Tibial artery (tissue), 4 donors: ENCODE results near the gene LEMD1.
"Not testable (repeated sequence)": the region's sequence is repeated elsewhere in the genome, so short reads cannot be mapped to it uniquely, and the experiment has no call there.

Source experiments
- DNase-seq, 2 donors: peaks; one replicate each; pipeline ENCODE4 v3.0.0-alpha.2; 2019
- H3K27ac ChIP-seq, 2 donors: fragments of 200-600 bp; sonication (generic) in 1 of 2; 1 replicate in 1 of 2; 2 replicates in 1 of 2; pipeline ENCODE4 v1.5.1; 2018 to 2019; ENCODE audit warnings: mild to moderate bottlenecking in 1 of 2
- H3K27me3 ChIP-seq, 2 donors: fragments of 200-600 bp; sonication (generic) in 1 of 2; one replicate each; pipeline versions ENCODE4 v1.5.1 to v1.6.0; 2016 to 2019
- H3K36me3 ChIP-seq, 3 donors: fragments of 200-600 bp; sonication (generic) in 2 of 3; one replicate each; pipeline ENCODE4 v1.5.1; 2016 to 2019; ENCODE audit warnings: mild to moderate bottlenecking in 2 of 3
- H3K4me1 ChIP-seq, 4 donors: fragments of 200-600 bp; sonication (generic) in 2 of 4; 1 replicate in 3 of 4; 2 replicates in 1 of 4; pipeline ENCODE4 v1.5.1; 2016 to 2019
- H3K4me3 ChIP-seq, 2 donors: fragments of 200-600 bp; sonication (generic) in 1 of 2; 1 replicate in 1 of 2; 2 replicates in 1 of 2; pipeline ENCODE4 v1.5.1; 2018 to 2019; ENCODE audit warnings: mild to moderate bottlenecking in 2 of 2
- H3K9me3 ChIP-seq, 3 donors: fragments of 200-600 bp; sonication (generic) in 1 of 3; one replicate each; pipeline ENCODE4 v1.5.1; 2016 to 2019
- intact Hi-C: fragments of 100-400 bp; cut with DNase I; formaldehyde crosslinking; loops from one replicate; pipeline ENCODE4 v1.15.0; 2023; ENCODE audit warnings: low total_unique reads
- TF ChIP-seq, protein P1 (sequence below), 2 experiments: fragments of 200-600 bp in 1 of 2; fragments of 450-650 bp in 1 of 2; IDR thresholded peaks; one replicate each; pipeline ENCODE4 v1.5.1; 2017 to 2019; ENCODE audit warnings: antibody characterized with exemption in 2 of 2, mild to moderate bottlenecking in 1 of 2, moderate library complexity in 1 of 2

LEMD1 gene

DNA sequence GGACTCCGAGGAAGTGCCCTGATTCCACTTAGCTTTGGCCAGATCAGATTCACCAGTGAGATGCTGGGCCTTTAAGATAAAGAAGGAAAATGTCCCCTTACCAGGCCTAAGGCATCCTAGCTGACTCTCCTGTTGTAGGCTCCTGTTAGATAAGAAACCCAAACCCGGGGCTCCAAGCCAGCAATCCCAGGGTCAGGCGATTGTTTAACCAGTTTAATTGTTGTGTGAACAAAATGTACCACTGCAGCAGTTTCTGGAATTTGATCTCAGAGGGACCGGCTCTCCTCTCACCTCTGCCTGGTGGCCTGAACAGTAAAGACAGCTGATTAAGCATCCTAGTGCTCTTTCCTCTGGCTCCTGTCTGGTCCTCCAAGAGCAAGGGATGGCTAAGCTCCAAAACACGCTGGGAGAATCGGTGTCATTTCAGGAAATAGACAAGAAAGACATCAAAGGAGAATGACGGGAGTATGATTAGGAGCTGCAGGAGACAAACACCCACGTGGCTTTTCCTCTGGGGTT lies 55.9 kb downstream of the LEMD1 start:
- no peaks in the 10 kb centered on the region for H3K9me3 ChIP-seq
- no peak overlapping the region for H3K4me3 ChIP-seq
- TF ChIP-seq, protein P1, sequence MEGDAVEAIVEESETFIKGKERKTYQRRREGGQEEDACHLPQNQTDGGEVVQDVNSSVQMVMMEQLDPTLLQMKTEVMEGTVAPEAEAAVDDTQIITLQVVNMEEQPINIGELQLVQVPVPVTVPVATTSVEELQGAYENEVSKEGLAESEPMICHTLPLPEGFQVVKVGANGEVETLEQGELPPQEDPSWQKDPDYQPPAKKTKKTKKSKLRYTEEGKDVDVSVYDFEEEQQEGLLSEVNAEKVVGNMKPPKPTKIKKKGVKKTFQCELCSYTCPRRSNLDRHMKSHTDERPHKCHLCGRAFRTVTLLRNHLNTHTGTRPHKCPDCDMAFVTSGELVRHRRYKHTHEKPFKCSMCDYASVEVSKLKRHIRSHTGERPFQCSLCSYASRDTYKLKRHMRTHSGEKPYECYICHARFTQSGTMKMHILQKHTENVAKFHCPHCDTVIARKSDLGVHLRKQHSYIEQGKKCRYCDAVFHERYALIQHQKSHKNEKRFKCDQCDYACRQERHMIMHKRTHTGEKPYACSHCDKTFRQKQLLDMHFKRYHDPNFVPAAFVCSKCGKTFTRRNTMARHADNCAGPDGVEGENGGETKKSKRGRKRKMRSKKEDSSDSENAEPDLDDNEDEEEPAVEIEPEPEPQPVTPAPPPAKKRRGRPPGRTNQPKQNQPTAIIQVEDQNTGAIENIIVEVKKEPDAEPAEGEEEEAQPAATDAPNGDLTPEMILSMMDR (IDR thresholded peaks at IDR 0.05) = no peak
- no peaks in the 10 kb centered on the region for H3K4me1 ChIP-seq
- no peak overlapping the region for H3K27ac ChIP-seq
- peaks cover 0 to under 1% of the 10 kb centered on the region in 2 donors for H3K27me3 ChIP-seq
- H3K36me3 ChIP-seq = no peaks in the 10 kb centered on the region
- intact Hi-C loops = no loop called here
- DNase-seq = no peak

DNA sequence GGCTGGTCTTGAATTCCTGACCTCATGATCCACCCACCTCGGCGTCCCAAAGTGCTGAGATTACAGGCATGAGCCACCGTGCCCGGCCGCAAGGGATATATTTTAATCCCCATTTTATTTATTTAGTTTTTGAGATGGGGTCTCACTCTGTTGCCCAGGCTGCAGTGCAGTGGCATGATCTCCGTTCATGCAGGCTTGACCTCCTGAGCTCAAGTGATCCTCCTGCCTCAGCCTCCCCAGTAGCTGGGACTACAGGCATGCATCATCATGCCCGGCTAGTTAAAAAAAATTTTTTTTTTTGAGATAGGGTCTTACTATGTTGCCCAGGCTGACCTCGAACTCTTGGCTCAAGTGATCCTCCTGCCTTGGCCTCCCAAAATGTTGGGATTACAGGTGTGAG lies 56.8 kb downstream of the LEMD1 start:
- H3K27me3 ChIP-seq, DNase-seq, H3K36me3 ChIP-seq, H3K4me1 ChIP-seq, H3K4me3 ChIP-seq, H3K9me3 ChIP-seq, intact Hi-C loops, H3K27ac ChIP-seq: not testable (repeated sequence)

DNA sequence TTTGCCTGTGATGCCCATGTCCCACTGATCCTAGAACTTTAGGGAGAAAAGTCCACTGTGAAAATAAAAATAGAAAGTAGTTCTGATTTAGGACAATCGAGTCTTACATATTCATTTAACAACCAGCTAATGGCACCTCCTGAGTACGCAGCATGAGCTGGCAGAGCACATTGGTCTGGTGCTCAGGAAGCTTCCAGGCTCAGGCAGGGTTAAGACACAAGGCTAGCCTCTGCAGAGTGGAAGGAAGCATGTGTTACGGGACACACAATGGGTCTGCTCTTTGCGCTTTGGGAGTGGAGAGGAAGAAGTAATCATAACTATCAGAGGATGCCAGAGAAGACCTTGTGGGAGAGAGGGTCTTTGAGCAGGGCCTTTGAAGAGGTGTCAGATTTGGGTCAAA lies 61.0 kb downstream of the LEMD1 start:
- TF ChIP-seq, protein P1 (IDR thresholded peaks at IDR 0.05) = no peak
- Histone ChIP-seq H3K27me3 (peaks cover 0 to 17% of the 10 kb centered on the region in 2 donors), H3K4me3 (no peak overlapping the region), H3K9me3 (no peaks in the 10 kb centered on the region), H3K4me1 (no peaks in the 10 kb centered on the region), H3K27ac (no peak overlapping the region), H3K36me3 (no peaks in the 10 kb centered on the region)
- no peak for DNase-seq
- intact Hi-C loops = no loop called here

DNA sequence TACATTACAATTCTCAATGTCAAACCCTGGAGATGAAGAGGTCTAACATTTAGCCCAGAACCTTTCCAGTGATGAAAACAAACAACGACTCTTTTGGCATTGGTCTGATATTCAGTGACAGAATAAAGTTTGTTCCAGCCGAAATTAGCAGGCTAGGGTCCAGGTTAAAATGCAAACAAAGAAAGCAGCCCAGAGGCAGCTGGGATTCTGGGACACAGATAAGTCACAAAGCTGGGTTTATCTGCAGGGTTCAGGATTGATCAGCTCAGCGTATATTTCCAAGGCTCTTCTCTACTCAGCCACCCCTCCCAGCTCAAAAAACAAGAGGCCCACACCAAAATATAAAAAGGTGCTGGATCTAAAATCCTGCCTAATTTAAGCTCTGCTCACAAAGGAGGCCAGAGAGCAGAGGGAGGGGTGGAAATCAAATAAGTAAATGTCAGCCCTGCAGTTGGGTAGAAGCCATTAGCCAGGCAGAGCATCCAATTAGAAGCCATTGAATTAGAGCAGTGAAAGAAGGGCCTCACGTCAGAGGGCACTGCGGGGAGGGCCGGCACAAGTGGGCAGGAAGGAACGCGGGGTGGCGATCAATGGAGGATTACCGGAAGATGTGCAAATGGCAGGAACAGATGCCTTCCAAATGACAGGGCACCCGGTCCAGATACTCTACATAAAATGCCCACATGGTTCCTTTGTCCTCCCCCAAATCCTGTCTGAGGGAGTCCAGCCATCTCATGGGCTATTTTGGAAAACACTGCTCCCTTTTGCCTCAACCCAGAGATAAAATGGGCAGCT lies 61.9 kb downstream of the LEMD1 start:
- Histone ChIP-seq H3K9me3 (no peaks in the 10 kb centered on the region), H3K36me3 (no peaks in the 10 kb centered on the region), H3K27ac (no peak overlapping the region), H3K27me3 (peaks cover 0 to 19% of the 10 kb centered on the region in 2 donors), H3K4me1 (peaks cover 0 to 2% (median 0%) of the 10 kb centered on the region in 4 donors), H3K4me3 (no peak overlapping the region)
- TF ChIP-seq, protein P1 (IDR thresholded peaks at IDR 0.05) = no peak
- intact Hi-C loops = no loop called here
- no peak for DNase-seq

DNA sequence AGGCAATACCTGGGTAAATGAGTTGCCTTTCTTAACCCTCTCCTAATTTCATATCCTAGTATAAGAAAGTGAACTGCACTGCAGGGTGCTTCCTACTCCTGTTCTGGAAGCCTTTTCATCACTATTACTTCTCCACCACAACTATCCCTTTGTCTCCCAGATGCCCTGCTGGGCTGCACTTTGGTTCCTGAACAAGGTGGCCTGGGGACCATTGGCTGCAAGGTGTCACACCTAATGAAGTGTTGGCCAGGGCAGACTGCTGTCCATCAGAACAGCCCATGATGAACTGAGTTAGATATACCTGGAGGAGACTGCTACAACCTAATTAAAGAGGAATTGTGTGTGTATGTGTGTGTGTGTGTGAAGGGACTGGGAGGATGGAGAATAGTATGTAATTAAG lies 63.3 kb downstream of the LEMD1 start:
- DNase-seq = no peak
- intact Hi-C loops = no loop called here
- TF ChIP-seq, protein P1 (IDR thresholded peaks at IDR 0.05) = no peak

DNA sequence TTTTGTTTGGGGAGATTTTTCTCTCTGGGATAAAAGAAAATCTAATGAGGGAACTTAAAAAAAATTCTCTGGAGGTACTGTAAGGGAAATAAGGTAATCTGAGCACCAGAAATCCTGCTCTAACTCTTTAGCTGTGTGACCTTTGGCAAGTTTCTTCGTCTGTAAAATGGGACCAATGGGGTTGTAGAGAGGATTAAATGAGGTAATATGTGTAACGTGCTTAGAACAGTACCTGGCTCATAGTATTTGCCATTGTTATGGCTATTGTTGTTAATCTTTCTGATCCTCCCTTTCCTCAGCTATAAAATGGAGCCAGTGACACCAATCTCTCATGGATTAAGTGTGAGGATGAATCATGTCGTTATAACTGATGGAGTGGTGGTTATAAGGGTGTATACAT lies 64.3 kb downstream of the LEMD1 start:
- DNase-seq = no peak
- peaks cover 0 to 9% (median 0%) of the 10 kb centered on the region in 4 donors for H3K4me1 ChIP-seq
- H3K4me3 ChIP-seq = no peak overlapping the region
- peaks cover 0 to 19% of the 10 kb centered on the region in 2 donors for H3K27me3 ChIP-seq
- H3K36me3 ChIP-seq = no peaks in the 10 kb centered on the region
- intact Hi-C loops = no loop called here
- H3K9me3 ChIP-seq = no peaks in the 10 kb centered on the region
- TF ChIP-seq, protein P1 (IDR thresholded peaks at IDR 0.05) = no peak
- no peak overlapping the region for H3K27ac ChIP-seq

More for the DNA sequence above, 63.3 kb downstream of the LEMD1 start:
- H3K4me1 ChIP-seq = peaks cover 0 to 9% (median 0%) of the 10 kb centered on the region in 4 donors
- no peak overlapping the region for H3K4me3 ChIP-seq
- no peak overlapping the region for H3K27ac ChIP-seq
- H3K36me3 ChIP-seq = no peaks in the 10 kb centered on the region
- no peaks in the 10 kb centered on the region for H3K9me3 ChIP-seq
- peaks cover 0 to 19% of the 10 kb centered on the region in 2 donors for H3K27me3 ChIP-seq
